ENCODE results near the gene HDAC4.

DNA sequence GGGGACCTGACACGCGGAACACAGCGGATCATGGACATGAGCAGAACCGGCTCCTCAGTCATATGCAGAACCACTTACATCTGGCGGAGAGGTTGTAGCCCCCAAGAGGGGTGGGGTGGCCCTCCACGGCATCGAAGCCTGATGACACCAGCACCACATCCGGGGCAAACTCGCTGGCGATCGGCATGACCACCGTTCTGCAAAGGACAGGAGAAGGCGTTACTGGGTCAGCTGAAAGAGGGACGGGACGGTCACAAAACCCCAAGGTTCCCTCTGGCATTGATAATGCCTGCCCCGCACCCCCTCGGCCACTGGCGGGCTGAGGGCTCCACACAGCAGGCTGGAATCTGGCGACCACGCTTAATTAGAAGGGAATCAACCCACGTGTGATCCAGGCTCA lies 332.4 kb downstream of the HDAC4 start:
- TF ChIP-seq, protein P1, sequence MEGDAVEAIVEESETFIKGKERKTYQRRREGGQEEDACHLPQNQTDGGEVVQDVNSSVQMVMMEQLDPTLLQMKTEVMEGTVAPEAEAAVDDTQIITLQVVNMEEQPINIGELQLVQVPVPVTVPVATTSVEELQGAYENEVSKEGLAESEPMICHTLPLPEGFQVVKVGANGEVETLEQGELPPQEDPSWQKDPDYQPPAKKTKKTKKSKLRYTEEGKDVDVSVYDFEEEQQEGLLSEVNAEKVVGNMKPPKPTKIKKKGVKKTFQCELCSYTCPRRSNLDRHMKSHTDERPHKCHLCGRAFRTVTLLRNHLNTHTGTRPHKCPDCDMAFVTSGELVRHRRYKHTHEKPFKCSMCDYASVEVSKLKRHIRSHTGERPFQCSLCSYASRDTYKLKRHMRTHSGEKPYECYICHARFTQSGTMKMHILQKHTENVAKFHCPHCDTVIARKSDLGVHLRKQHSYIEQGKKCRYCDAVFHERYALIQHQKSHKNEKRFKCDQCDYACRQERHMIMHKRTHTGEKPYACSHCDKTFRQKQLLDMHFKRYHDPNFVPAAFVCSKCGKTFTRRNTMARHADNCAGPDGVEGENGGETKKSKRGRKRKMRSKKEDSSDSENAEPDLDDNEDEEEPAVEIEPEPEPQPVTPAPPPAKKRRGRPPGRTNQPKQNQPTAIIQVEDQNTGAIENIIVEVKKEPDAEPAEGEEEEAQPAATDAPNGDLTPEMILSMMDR (IDR thresholded peaks at IDR 0.05) = no peak
- no peak for TF ChIP-seq POLR2A (IDR thresholded peaks at IDR 0.05)
